Measurements from ENCODE around the gene PXYLP1. TPM values are rescaled to one million over a fixed set of nuclear protein-coding genes. Genes with fewer than 3 reads are reported as not detected.

The PXYLP1 gene
- total RNA-seq, 1 experiment from 2014 or later: 6.2 TPM

- no TSS peak for BruUV-seq (replicated peaks)
- CTCF ChIA-PET: no interaction called here
Observed at GRCh38 chr3:141227752-141228151, 3.9 kb upstream of the PXYLP1 start.

GRCh38 chr3:141228395-141228794 is 3.2 kb upstream of the PXYLP1 start:
- H3K9me3 ChIP-seq (ENCODE audit: low read length): no peaks in the 10 kb centered on the region; the same call in 1 of the 2 replicates
- no peaks in the 10 kb centered on the region for H3K9me2 ChIP-seq (replicated peaks; ENCODE audit: low read length)
- H3K4me1 ChIP-seq (ENCODE audit: insufficient read depth, low read length): peaks cover 11% of the 10 kb centered on the region; the same call in 1 of the 2 replicates
- H3K27me3 ChIP-seq (ENCODE audit: low read length): no peaks in the 10 kb centered on the region
- no TSS peak for BruUV-seq (replicated peaks)
- no peak overlapping the region for H3K4me2 ChIP-seq (ENCODE audit: low read length)
- intact Hi-C loops (cut with micrococcal nuclease): no loop called here
- POLR2A ChIA-PET (ENCODE audit: unreplicated experiment): no interaction called here
- no peak overlapping the region for H2AFZ ChIP-seq (ENCODE audit: low read length)
- H4K20me1 ChIP-seq (ENCODE audit: low read length): no peaks in the 10 kb centered on the region
- no peak for ATAC-seq
- H3F3A ChIP-seq (ENCODE audit: low read length, unreplicated experiment): no peaks in the 10 kb centered on the region
- no peak overlapping the region for H3K9ac ChIP-seq (ENCODE audit: low read length)
- no peaks in the 10 kb centered on the region for H3K79me2 ChIP-seq (ENCODE audit: low read length)
- CTCF ChIA-PET: interaction anchor here (0.6 kb wide), 1 partner anchor 36 kb away, joined by 3 read pairs; no protein-coding TSS in a partner anchor
- no peaks in the 10 kb centered on the region for H3K36me3 ChIP-seq (ENCODE audit: low read depth, low read length)
- no peak overlapping the region for H3K4me3 ChIP-seq (ENCODE audit: low read length)
- TF ChIP-seq EZH2phosphoT487 (IDR thresholded peaks at IDR 0.05; ENCODE audit: borderline replicate concordance, low read length) (no peak), EZH2 (IDR thresholded peaks at IDR 0.05; ENCODE audit: low read length, unreplicated experiment) (no peak), CTCF (conservative IDR thresholded peaks at IDR 0.05; ENCODE audit: low read depth, low read length) (no peak)
- H3K27ac ChIP-seq (ENCODE audit: low read length): no peak overlapping the region
- no peak for DNase-seq

More at GRCh38 chr3:141227752-141228151, 3.9 kb upstream of the PXYLP1 start:
- Histone ChIP-seq H3F3A (ENCODE audit: low read length, unreplicated experiment) (no peaks in the 10 kb centered on the region), H3K4me1 (ENCODE audit: insufficient read depth, low read length) (peaks cover 9% of the 10 kb centered on the region; the same call in 1 of the 2 replicates), H2AFZ (ENCODE audit: low read length) (no peak overlapping the region), H3K79me2 (ENCODE audit: low read length) (no peaks in the 10 kb centered on the region), H3K9me3 (ENCODE audit: low read length) (no peaks in the 10 kb centered on the region; the same call in 1 of the 2 replicates), H3K4me2 (ENCODE audit: low read length) (no peak overlapping the region), H3K36me3 (ENCODE audit: low read depth, low read length) (no peaks in the 10 kb centered on the region), H4K20me1 (ENCODE audit: low read length) (no peaks in the 10 kb centered on the region), H3K9me2 (replicated peaks; ENCODE audit: low read length) (no peaks in the 10 kb centered on the region), H3K9ac (ENCODE audit: low read length) (no peak overlapping the region), H3K27me3 (ENCODE audit: low read length) (no peaks in the 10 kb centered on the region), H3K27ac (ENCODE audit: low read length) (no peak overlapping the region), H3K4me3 (ENCODE audit: low read length) (no peak overlapping the region)
- TF ChIP-seq EZH2 (IDR thresholded peaks at IDR 0.05; ENCODE audit: low read length, unreplicated experiment) (no peak), EZH2phosphoT487 (IDR thresholded peaks at IDR 0.05; ENCODE audit: borderline replicate concordance, low read length) (no peak), CTCF (conservative IDR thresholded peaks at IDR 0.05; ENCODE audit: low read depth, low read length) (no peak)
- ATAC-seq: no peak
- POLR2A ChIA-PET (ENCODE audit: unreplicated experiment): no interaction called here
- no peak for DNase-seq
- intact Hi-C loops (cut with micrococcal nuclease): no loop called here

DNA sequence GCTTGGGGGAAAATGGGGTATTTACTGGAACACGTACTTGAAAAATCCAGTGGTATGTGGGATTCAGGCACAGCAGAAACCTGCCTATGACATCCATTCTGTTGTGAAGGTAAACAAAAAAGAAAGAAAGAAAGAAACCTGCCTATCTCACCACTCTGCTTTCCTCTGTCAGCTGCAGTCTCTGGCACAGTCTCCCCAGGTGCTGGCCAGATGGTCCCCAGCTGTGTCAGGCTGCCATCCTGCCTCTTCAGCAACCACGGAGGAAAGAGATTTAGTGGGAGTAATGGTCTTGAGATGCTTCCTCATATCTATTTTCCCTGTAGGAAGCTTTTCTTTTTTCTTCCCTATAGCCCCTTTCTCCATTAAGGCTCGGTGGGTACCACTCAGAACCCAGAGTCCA is 2.5 kb upstream of the PXYLP1 start:
- no peak overlapping the region for H3K27ac ChIP-seq (ENCODE audit: low read length)
- TF ChIP-seq EZH2 (IDR thresholded peaks at IDR 0.05; ENCODE audit: low read length, unreplicated experiment) (no peak), CTCF (conservative IDR thresholded peaks at IDR 0.05; ENCODE audit: low read depth, low read length) (no peak), EZH2phosphoT487 (IDR thresholded peaks at IDR 0.05; ENCODE audit: borderline replicate concordance, low read length) (no peak)
- peaks cover 11% of the 10 kb centered on the region; the same call in 1 of the 2 replicates for H3K4me1 ChIP-seq (ENCODE audit: insufficient read depth, low read length)
- intact Hi-C loops (cut with micrococcal nuclease): no loop called here
- no peak for DNase-seq
- no peak for ATAC-seq
- H4K20me1 ChIP-seq (ENCODE audit: low read length): no peaks in the 10 kb centered on the region
- no peak overlapping the region for H3K4me2 ChIP-seq (ENCODE audit: low read length)
- no peak overlapping the region for H3K4me3 ChIP-seq (ENCODE audit: low read length)
- no peaks in the 10 kb centered on the region for H3K36me3 ChIP-seq (ENCODE audit: low read depth, low read length)
- no peaks in the 10 kb centered on the region for H3F3A ChIP-seq (ENCODE audit: low read length, unreplicated experiment)
- H3K9ac ChIP-seq (ENCODE audit: low read length): no peak overlapping the region
- H3K27me3 ChIP-seq (ENCODE audit: low read length): no peaks in the 10 kb centered on the region
- ChIA-PET CTCF (no interaction called here), POLR2A (ENCODE audit: unreplicated experiment) (no interaction called here)
- no peak overlapping the region for H2AFZ ChIP-seq (ENCODE audit: low read length)
- no peaks in the 10 kb centered on the region; the same call in 1 of the 2 replicates for H3K9me3 ChIP-seq (ENCODE audit: low read length)
- no peaks in the 10 kb centered on the region for H3K9me2 ChIP-seq (replicated peaks; ENCODE audit: low read length)
- BruUV-seq (replicated peaks): no TSS peak
- no peaks in the 10 kb centered on the region for H3K79me2 ChIP-seq (ENCODE audit: low read length)
